Brain microvascular endothelial cell (primary cell): Measurements from ENCODE around the gene NFYA.

Experiments used
- DNase-seq: peaks from one replicate; pipeline ENCODE4 v3.0.0-alpha.2; 2020
- H3K27ac ChIP-seq: fragments of 250-450 bp; sonication (Bioruptor Pico); 2 replicates; pipeline ENCODE4 v1.5.1; 2020; ENCODE audit warnings: mild to moderate bottlenecking, moderate library complexity
- H3K27me3 ChIP-seq: fragments of 250-450 bp; sonication (Bioruptor Pico); replicated peaks from 2 replicates; pipeline ENCODE4 v1.5.1; 2020; ENCODE audit warnings: mild to moderate bottlenecking
- H3K36me3 ChIP-seq: fragments of 250-450 bp; sonication (Bioruptor Pico); replicated peaks from 2 replicates; pipeline ENCODE4 v1.5.1; 2020; ENCODE audit warnings: mild to moderate bottlenecking
- H3K4me3 ChIP-seq: 2 replicates; pipeline ENCODE4 v1.5.1; 2011; ENCODE audit warnings: low read depth, mild to moderate bottlenecking, control low read depth, low read length, moderate library complexity
- CTCF ChIP-seq: IDR thresholded peaks from 2 replicates; pipeline ENCODE4 v1.5.1; 2011; ENCODE audit warnings: low read depth, mild to moderate bottlenecking, moderate library complexity, low read length, control low read depth, inconsistent platforms; ENCODE audit errors: missing control alignments
- in situ Hi-C: cut with HindIII; loops from 2 replicates; pipeline ENCODE4 v1.10.0; 2017; ENCODE audit warnings: low sequenced_read_pairs, low pct_ligation_motif_present

The NFYA gene

GRCh38 chr6:41053041-41053440 is 19.7 kb upstream of the NFYA start, which contains the start of gene APOBEC2:
Gene APOBEC2, plus strand, starts transcription at chr6:41053202. Its CDS starts 146 bp downstream, at chr6:41053348.
- no peak within 1 kb of the TSS for H3K4me3 ChIP-seq
- in situ Hi-C loops = no loop called here
- H3K27ac ChIP-seq = no peak within 1 kb of the TSS
- no peaks in the 10 kb centered on the region for H3K36me3 ChIP-seq
- no peak for TF ChIP-seq CTCF
- H3K27me3 ChIP-seq = no peaks in the 10 kb centered on the region
- DNase-seq = no peak

GRCh38 chr6:41054511-41054910 is 18.3 kb upstream of the NFYA start:
- Histone ChIP-seq H3K27ac (no peak overlapping the region), H3K36me3 (no peaks in the 10 kb centered on the region), H3K27me3 (no peaks in the 10 kb centered on the region), H3K4me3 (no peak overlapping the region)
- no peak for DNase-seq
- no peak for TF ChIP-seq CTCF
- in situ Hi-C loops = no loop called here

- in situ Hi-C loops = no loop called here
- no peak for DNase-seq
- no peak overlapping the region for H3K4me3 ChIP-seq
- H3K27ac ChIP-seq = no peak overlapping the region
- no peak for TF ChIP-seq CTCF
- H3K27me3 ChIP-seq = no peaks in the 10 kb centered on the region
- no peaks in the 10 kb centered on the region for H3K36me3 ChIP-seq
These were observed 17.6 kb upstream of the NFYA start for GRCh38 chr6:41055149-41055548.

GRCh38 chr6:41056768-41057490 is 15.8 kb upstream of the NFYA start:
- in situ Hi-C loops = no loop called here
- TF ChIP-seq CTCF = no peak
- Histone ChIP-seq H3K36me3 (no peaks in the 10 kb centered on the region), H3K27me3 (no peaks in the 10 kb centered on the region), H3K4me3 (no peak overlapping the region), H3K27ac (no peak overlapping the region)
- DNase-seq = no peak

- no peak for TF ChIP-seq CTCF
- in situ Hi-C loops = no loop called here
These were observed 14.0 kb upstream of the NFYA start for GRCh38 chr6:41058783-41059181.

GRCh38 chr6:41059556-41059955 is 13.2 kb upstream of the NFYA start:
- in situ Hi-C loops = no loop called here
- H3K27ac ChIP-seq = no peak overlapping the region
- no peak for TF ChIP-seq CTCF
- no peaks in the 10 kb centered on the region for H3K36me3 ChIP-seq
- peak; percentile 5 for DNase-seq
- no peak overlapping the region for H3K4me3 ChIP-seq
- H3K27me3 ChIP-seq = no peaks in the 10 kb centered on the region

More at GRCh38 chr6:41058783-41059181, 14.0 kb upstream of the NFYA start:
- H3K27ac ChIP-seq = no peak overlapping the region
- DNase-seq = no peak
- no peaks in the 10 kb centered on the region for H3K36me3 ChIP-seq
- H3K4me3 ChIP-seq = no peak overlapping the region
- no peaks in the 10 kb centered on the region for H3K27me3 ChIP-seq
